ENCODE results near the gene ESRRA. TPM values are rescaled to one million over a fixed set of nuclear protein-coding genes. Genes with fewer than 3 reads are reported as not detected.
A peak's percentile ranks its signal among the peaks of the same experiment; 100 is the strongest.
"Not testable (repeated sequence)": the region's sequence is repeated elsewhere in the genome, so short reads cannot be mapped to it uniquely, and the experiment has no call there.

ESRRA gene
- total and polyA plus RNA-seq, 2 experiments from 2014 or later, result 48.8 to 77.0 TPM

GRCh38 chr11:64304316-64305072 lies 830 bp upstream of the ESRRA start:
- no peaks in the 10 kb centered on the region for H3K36me3 ChIP-seq
- peaks cover 25% of the 10 kb centered on the region for H3K27me3 ChIP-seq
- peaks cover 11% of the 10 kb centered on the region for H3K4me1 ChIP-seq (ENCODE audit: low read depth)
- no peaks in the 10 kb centered on the region for H3K9me3 ChIP-seq (ENCODE audit: low read depth)
- peak overlapping the region; percentile 94 for H3K27ac ChIP-seq
- peak; percentile 93 to 95 for DNase-seq (ENCODE audit: low read depth in 1 of 2, low spot score in 1 of 2)
- peak overlapping the region; percentile 46 for H3K4me3 ChIP-seq
- peak; percentile 91 for TF ChIP-seq CTCF (IDR thresholded peaks at IDR 0.05; ENCODE audit: low read depth, low read length)

GRCh38 chr11:64305691-64306562 lies 603 bp downstream of the ESRRA start:
- Histone ChIP-seq H3K9me3 (ENCODE audit: low read depth) (no peaks in the 10 kb centered on the region), H3K27me3 (peaks cover 11% of the 10 kb centered on the region), H3K27ac (peak overlapping the region; percentile 88), H3K36me3 (no peaks in the 10 kb centered on the region), H3K4me1 (ENCODE audit: low read depth) (peaks cover 11% of the 10 kb centered on the region), H3K4me3 (peak overlapping the region; percentile 71)
- peak; percentile 27 for TF ChIP-seq CTCF (IDR thresholded peaks at IDR 0.05; ENCODE audit: low read depth, low read length)
- DNase-seq (ENCODE audit: low read depth in 1 of 2, low spot score in 1 of 2), result peak; percentile 42 to 64

- no peaks in the 10 kb centered on the region for H3K9me3 ChIP-seq (ENCODE audit: low read depth)
- no peaks in the 10 kb centered on the region for H3K36me3 ChIP-seq
- no peak for DNase-seq (ENCODE audit: low read depth in 1 of 2, low spot score in 1 of 2)
- TF ChIP-seq CTCF (IDR thresholded peaks at IDR 0.05; ENCODE audit: low read depth, low read length), result no peak
- peak overlapping the region; percentile 71 for H3K4me3 ChIP-seq
- H3K27me3 ChIP-seq, result peaks cover 5% of the 10 kb centered on the region
- peaks cover 11% of the 10 kb centered on the region for H3K4me1 ChIP-seq (ENCODE audit: low read depth)
- H3K27ac ChIP-seq, result peak overlapping the region; percentile 88
These were observed 1.2 kb downstream of the ESRRA start for GRCh38 chr11:64306563-64306875.

- Histone ChIP-seq H3K4me1 (ENCODE audit: low read depth) (peaks cover 11% of the 10 kb centered on the region), H3K27ac (peak overlapping the region; percentile 88), H3K4me3 (peak overlapping the region; percentile 71), H3K36me3 (no peaks in the 10 kb centered on the region), H3K27me3 (no peaks in the 10 kb centered on the region), H3K9me3 (ENCODE audit: low read depth) (no peaks in the 10 kb centered on the region)
- DNase-seq (ENCODE audit: low read depth in 1 of 2, low spot score in 1 of 2), result peak in 1 of 2 donors; percentile 46
- TF ChIP-seq CTCF (IDR thresholded peaks at IDR 0.05; ENCODE audit: low read depth, low read length), result no peak
These were observed 1.7 kb downstream of the ESRRA start for GRCh38 chr11:64306876-64307622.

- H3K4me1 ChIP-seq (ENCODE audit: low read depth), result peaks cover 11% of the 10 kb centered on the region
- H3K27ac ChIP-seq; DNase-seq (ENCODE audit: low read depth in 1 of 2, low spot score in 1 of 2); H3K36me3 ChIP-seq; H3K9me3 ChIP-seq (ENCODE audit: low read depth); H3K4me3 ChIP-seq; H3K27me3 ChIP-seq: not testable (repeated sequence)
These were observed 2.5 kb downstream of the ESRRA start for GRCh38 chr11:64307795-64308194.

Data from cardiac muscle cell (in vitro differentiated cells and primary cell).